ENCODE data around the gene KARS1.
"Not testable (repeated sequence)": the region's sequence is repeated elsewhere in the genome, so short reads cannot be mapped to it uniquely, and the experiment has no call there.

- TF ChIP-seq CTCF, POLR2A, POLR2AphosphoS5, EP300 (IDR thresholded peaks at IDR 0.05): not testable (repeated sequence)
These were observed 55.5 kb downstream of the KARS1 start for GRCh38 chr16:75591927-75592326.
